Retina (tissue), 1 donor: ENCODE results near the gene HCRTR1.

Experiments used
- DNase-seq: peaks from one replicate; pipeline ENCODE4 v3.0.0-alpha.2; 2016

HCRTR1 gene

GRCh38 chr1:31667065-31667785, 49.7 kb downstream of the HCRTR1 start:
- no peak for DNase-seq

GRCh38 chr1:31668303-31668883, 50.9 kb downstream of the HCRTR1 start:
- no peak for DNase-seq

- no peak for DNase-seq
These were observed 51.9 kb downstream of the HCRTR1 start for GRCh38 chr1:31669433-31669785.

- peak; percentile 54 for DNase-seq
These were observed 52.5 kb downstream of the HCRTR1 start for GRCh38 chr1:31669786-31670592.

- DNase-seq, result no peak
These were observed 53.1 kb downstream of the HCRTR1 start for GRCh38 chr1:31670593-31670964.

GRCh38 chr1:31671147-31671546, 53.7 kb downstream of the HCRTR1 start:
- DNase-seq, result no peak

- DNase-seq, result no peak
These were observed 54.2 kb downstream of the HCRTR1 start for GRCh38 chr1:31671561-31672201.

- peak; percentile 68 for DNase-seq
These were observed 55.5 kb downstream of the HCRTR1 start for GRCh38 chr1:31672986-31673385.

- no peak for DNase-seq
These were observed 55.9 kb downstream of the HCRTR1 start for GRCh38 chr1:31673433-31673832.

- DNase-seq, result no peak
These were observed 57.1 kb downstream of the HCRTR1 start for GRCh38 chr1:31674626-31675025.

- DNase-seq, result no peak
These were observed 57.7 kb downstream of the HCRTR1 start for GRCh38 chr1:31675161-31675560.

- DNase-seq, result no peak
These were observed 58.3 kb downstream of the HCRTR1 start for GRCh38 chr1:31675756-31676155.
